B cell (primary cell): ENCODE data around the gene HDLBP.

Source experiments
- EZH2 ChIP-seq: IDR thresholded peaks from 2 replicates; pipeline ENCODE4 v1.6.1; 2012; ENCODE audit warnings: borderline replicate concordance, low read depth, mild to moderate bottlenecking, moderate library complexity, low read length; ENCODE audit not compliant: insufficient read depth, poor library complexity, severe bottlenecking
- TF ChIP-seq, protein P1 (sequence below): fragments of 200-600 bp; IDR thresholded peaks from one replicate; pipeline ENCODE4 v1.8.0; 2022; ENCODE audit warnings: antibody characterized with exemption, mild to moderate bottlenecking

DNA sequence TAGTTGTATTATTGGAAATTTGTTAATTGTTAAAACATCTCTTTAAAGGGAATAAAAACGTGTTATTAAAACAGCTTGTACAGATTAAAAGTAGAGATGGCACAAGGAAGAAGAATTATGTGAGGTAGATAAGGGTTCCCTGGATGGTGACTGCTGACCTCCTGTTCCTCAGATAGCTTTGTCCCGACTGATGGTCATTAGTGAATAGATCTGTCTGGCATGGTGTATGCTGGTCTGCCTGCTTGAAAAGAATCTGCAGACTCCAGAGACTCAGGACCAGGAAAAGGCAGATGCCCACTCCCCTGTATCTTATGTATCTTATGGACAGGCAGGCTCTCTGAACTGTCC lies 35.0 kb upstream of the HDLBP start:
- no peak for TF ChIP-seq EZH2
- TF ChIP-seq, protein P1, sequence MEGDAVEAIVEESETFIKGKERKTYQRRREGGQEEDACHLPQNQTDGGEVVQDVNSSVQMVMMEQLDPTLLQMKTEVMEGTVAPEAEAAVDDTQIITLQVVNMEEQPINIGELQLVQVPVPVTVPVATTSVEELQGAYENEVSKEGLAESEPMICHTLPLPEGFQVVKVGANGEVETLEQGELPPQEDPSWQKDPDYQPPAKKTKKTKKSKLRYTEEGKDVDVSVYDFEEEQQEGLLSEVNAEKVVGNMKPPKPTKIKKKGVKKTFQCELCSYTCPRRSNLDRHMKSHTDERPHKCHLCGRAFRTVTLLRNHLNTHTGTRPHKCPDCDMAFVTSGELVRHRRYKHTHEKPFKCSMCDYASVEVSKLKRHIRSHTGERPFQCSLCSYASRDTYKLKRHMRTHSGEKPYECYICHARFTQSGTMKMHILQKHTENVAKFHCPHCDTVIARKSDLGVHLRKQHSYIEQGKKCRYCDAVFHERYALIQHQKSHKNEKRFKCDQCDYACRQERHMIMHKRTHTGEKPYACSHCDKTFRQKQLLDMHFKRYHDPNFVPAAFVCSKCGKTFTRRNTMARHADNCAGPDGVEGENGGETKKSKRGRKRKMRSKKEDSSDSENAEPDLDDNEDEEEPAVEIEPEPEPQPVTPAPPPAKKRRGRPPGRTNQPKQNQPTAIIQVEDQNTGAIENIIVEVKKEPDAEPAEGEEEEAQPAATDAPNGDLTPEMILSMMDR: no peak
